RKO (cell line): ENCODE results near the gene TARS3.
A peak's percentile ranks its signal among the peaks of the same experiment; 100 is the strongest.
"Not testable (repeated sequence)": the region's sequence is repeated elsewhere in the genome, so short reads cannot be mapped to it uniquely, and the experiment has no call there.

Source experiments
- DNase-seq: peaks from one replicate; pipeline ENCODE4 v3.0.0-alpha.2; 2016; ENCODE audit warnings: low spot score

The TARS3 gene

GRCh38 chr15:101723874-101724674, at the start of gene TARS3:
TSS of gene TARS3 (minus strand) at chr15:101724473. CDS start at chr15:101724387, 86 bp downstream.
- peak; percentile 88 for DNase-seq

- no peak for DNase-seq
Observed at GRCh38 chr15:101773496-101774100, 49.3 kb upstream of the TARS3 start.

GRCh38 chr15:101772921-101773320, 48.6 kb upstream of the TARS3 start:
- DNase-seq, result no peak

- DNase-seq, result not testable (repeated sequence)
Observed at GRCh38 chr15:101767083-101767640, 42.9 kb upstream of the TARS3 start.

GRCh38 chr15:101765772-101766456, 41.6 kb upstream of the TARS3 start:
- DNase-seq, result no peak

GRCh38 chr15:101765340-101765671, 41.0 kb upstream of the TARS3 start:
- not testable (repeated sequence) for DNase-seq

- not testable (repeated sequence) for DNase-seq
Observed at GRCh38 chr15:101764669-101765339, 40.5 kb upstream of the TARS3 start.

GRCh38 chr15:101746716-101747082, 22.4 kb upstream of the TARS3 start:
- not testable (repeated sequence) for DNase-seq

GRCh38 chr15:101734837-101735236, 10.6 kb upstream of the TARS3 start:
- not testable (repeated sequence) for DNase-seq

GRCh38 chr15:101733545-101733944, 9.3 kb upstream of the TARS3 start:
- DNase-seq, result no peak

- DNase-seq, result no peak
Observed at GRCh38 chr15:101732772-101733171, 8.5 kb upstream of the TARS3 start.

GRCh38 chr15:101731746-101732145, 7.5 kb upstream of the TARS3 start:
- DNase-seq, result no peak

- DNase-seq, result no peak
Observed at GRCh38 chr15:101727186-101727585, 2.9 kb upstream of the TARS3 start.

- DNase-seq, result no peak
Observed at GRCh38 chr15:101725073-101725472, 800 bp upstream of the TARS3 start.

GRCh38 chr15:101724675-101725005, 367 bp upstream of the TARS3 start:
- DNase-seq, result no peak

GRCh38 chr15:101723171-101723873, 951 bp downstream of the TARS3 start:
- DNase-seq, result peak; percentile 64

- DNase-seq, result no peak
Observed at GRCh38 chr15:101718896-101719295, 5.4 kb downstream of the TARS3 start.

GRCh38 chr15:101712078-101712477, 12.2 kb downstream of the TARS3 start:
- DNase-seq, result no peak

- DNase-seq, result no peak
Observed at GRCh38 chr15:101710806-101711205, 13.5 kb downstream of the TARS3 start.

GRCh38 chr15:101709466-101709865, 14.8 kb downstream of the TARS3 start:
- no peak for DNase-seq

- DNase-seq, result no peak
Observed at GRCh38 chr15:101707983-101708382, 16.3 kb downstream of the TARS3 start.

- DNase-seq, result no peak
Observed at GRCh38 chr15:101702077-101702476, 22.2 kb downstream of the TARS3 start.
